OCI-LY7 (cell line): Measurements from ENCODE around the gene SCAP. TPM values are rescaled to one million over a fixed set of nuclear protein-coding genes. Genes with fewer than 3 reads are reported as not detected.

Source experiments
- BruUV-seq: library from RNA; stranded (reverse); fragments of 400-500 nt; replicated peaks from 2 replicates; lab custom pipeline; 2021; lab: Mats Ljungman, UMichigan
- CTCF ChIA-PET: fragments of 300-600 bp; sonication (Branson Sonifier 250); formaldehyde crosslinking; loops from one replicate; lab custom pipeline; 2022; ENCODE audit warnings: antibody characterized with exemption; ENCODE audit not compliant: unreplicated experiment; lab: Charles Lee
- POLR2A ChIA-PET: fragments of 300-600 bp; sonication (Branson Sonifier 250); formaldehyde crosslinking; loops from one replicate; lab custom pipeline; 2022; ENCODE audit warnings: antibody characterized with exemption; lab: Charles Lee
- DNase-seq: peaks from one replicate; pipeline ENCODE4 v3.0.0-alpha.2; 2015; ENCODE audit warnings: low spot score
- H2AFZ ChIP-seq: fragments of 200-600 bp; sonication (generic), shearing (Covaris generic); 2 replicates; pipeline ENCODE4 v1.6.1; 2014; ENCODE audit warnings: mild to moderate bottlenecking, antibody characterized with exemption, low read length, moderate library complexity
- H3K27ac ChIP-seq: fragments of 200-600 bp; sonication (generic); 2 replicates; pipeline ENCODE4 v1.5.1; 2014; ENCODE audit warnings: mixed run types, low read depth, mild to moderate bottlenecking, moderate library complexity, low read length, inconsistent platforms; ENCODE audit not compliant: poor library complexity, severe bottlenecking
- H3K36me3 ChIP-seq: fragments of 200-600 bp; sonication (generic); 2 replicates; pipeline ENCODE4 v1.6.1; 2014; ENCODE audit warnings: mild to moderate bottlenecking, antibody characterized with exemption, low read length, moderate library complexity, mixed read lengths; ENCODE audit not compliant: insufficient read depth
- H3K4me1 ChIP-seq: fragments of 200-600 bp; sonication (generic); 2 replicates; pipeline ENCODE4 v1.5.1; 2014; ENCODE audit warnings: mild to moderate bottlenecking, low read length; ENCODE audit not compliant: insufficient read depth, poor library complexity, severe bottlenecking
- H3K4me2 ChIP-seq: fragments of 200-600 bp; sonication (generic); 2 replicates; pipeline ENCODE4 v1.6.1; 2014; ENCODE audit warnings: mild to moderate bottlenecking, low read length
- H3K4me3 ChIP-seq: fragments of 200-600 bp; sonication (generic); 2 replicates; pipeline ENCODE4 v1.5.1; 2014; ENCODE audit warnings: mild to moderate bottlenecking, low read depth, low read length; ENCODE audit not compliant: poor library complexity, severe bottlenecking
- H3K79me2 ChIP-seq: fragments of 200-600 bp; sonication (generic); 2 replicates; pipeline ENCODE4 v1.6.1; 2016; ENCODE audit warnings: low read depth, mild to moderate bottlenecking, low read length, moderate library complexity, mixed read lengths; ENCODE audit not compliant: insufficient read depth
- H3K9me2 ChIP-seq: fragments of 200-600 bp; sonication (generic); 2 replicates; pipeline ENCODE4 v1.6.1; 2016; ENCODE audit warnings: mild to moderate bottlenecking, low read length, mixed read lengths; ENCODE audit not compliant: insufficient read depth
- H3K9me3 ChIP-seq: fragments of 200-600 bp; sonication (generic); 2 replicates; pipeline ENCODE4 v1.6.1; 2014; ENCODE audit warnings: mild to moderate bottlenecking, mixed run types, low read length, mixed read lengths
- H4K20me1 ChIP-seq: fragments of 200-600 bp; sonication (generic); 2 replicates; pipeline ENCODE4 v1.6.1; 2014; ENCODE audit warnings: mild to moderate bottlenecking, antibody characterized with exemption, low read length, moderate library complexity, mixed read lengths; ENCODE audit not compliant: insufficient read depth
- EZH2phosphoT487 ChIP-seq: fragments of 200-600 bp; sonication (generic); IDR thresholded peaks from 2 replicates; pipeline ENCODE4 v1.6.1; 2018; ENCODE audit warnings: low read depth, borderline replicate concordance, mild to moderate bottlenecking, mixed run types, antibody characterized with exemption, low read length, moderate library complexity, mixed read lengths
- intact Hi-C: fragments of 100-400 bp; cut with micrococcal nuclease; formaldehyde crosslinking; loops from one replicate; pipeline ENCODE4 v1.10.0; 2022; ENCODE audit not compliant: unreplicated experiment
- total RNA-seq, 2 experiments: library from RNA; depleted of rRNA in 1 of 2; stranded (reverse); fragments of >200 nt in 1 of 2; shearing (Covaris generic) in 1 of 2; gene quantifications; 2 replicates each; pipeline ENCODE4 v1.2.3, GENCODE V29; 2014 to 2022
- TF ChIP-seq, protein P1 (sequence below): fragments of 200-600 bp; sonication (generic); conservative IDR thresholded peaks from 2 replicates; pipeline ENCODE4 v1.5.1; 2014; ENCODE audit warnings: mild to moderate bottlenecking, antibody characterized with exemption, low read length, moderate library complexity, mixed read lengths

Gene SCAP
- total RNA-seq, 2 experiments from 2014 or later = 63.7 to 70.5 TPM

DNA sequence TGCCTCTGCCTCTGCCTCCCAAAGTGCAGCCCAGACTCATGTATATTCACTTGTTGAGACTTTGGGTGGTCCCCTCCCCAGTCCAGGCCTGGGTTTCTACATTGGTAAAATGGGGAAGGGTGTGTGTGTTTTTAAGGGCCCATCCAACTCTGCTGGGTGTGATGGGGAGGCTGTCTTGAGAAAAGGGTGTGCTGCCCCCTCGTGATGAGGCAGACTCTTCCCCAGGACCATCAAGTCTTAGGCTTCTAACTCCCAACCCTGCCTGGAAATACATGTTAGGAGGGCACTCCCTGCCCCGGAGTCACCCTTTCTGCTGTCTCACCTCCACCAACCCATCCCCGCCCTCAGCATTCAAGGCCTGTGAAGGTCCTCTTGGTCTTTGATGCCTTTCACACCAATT, 99.3 kb downstream of the SCAP start:
- H4K20me1 ChIP-seq = no peaks in the 10 kb centered on the region
- H3K9me2 ChIP-seq = no peaks in the 10 kb centered on the region
- no peak for TF ChIP-seq EZH2phosphoT487
- TF ChIP-seq, protein P1, sequence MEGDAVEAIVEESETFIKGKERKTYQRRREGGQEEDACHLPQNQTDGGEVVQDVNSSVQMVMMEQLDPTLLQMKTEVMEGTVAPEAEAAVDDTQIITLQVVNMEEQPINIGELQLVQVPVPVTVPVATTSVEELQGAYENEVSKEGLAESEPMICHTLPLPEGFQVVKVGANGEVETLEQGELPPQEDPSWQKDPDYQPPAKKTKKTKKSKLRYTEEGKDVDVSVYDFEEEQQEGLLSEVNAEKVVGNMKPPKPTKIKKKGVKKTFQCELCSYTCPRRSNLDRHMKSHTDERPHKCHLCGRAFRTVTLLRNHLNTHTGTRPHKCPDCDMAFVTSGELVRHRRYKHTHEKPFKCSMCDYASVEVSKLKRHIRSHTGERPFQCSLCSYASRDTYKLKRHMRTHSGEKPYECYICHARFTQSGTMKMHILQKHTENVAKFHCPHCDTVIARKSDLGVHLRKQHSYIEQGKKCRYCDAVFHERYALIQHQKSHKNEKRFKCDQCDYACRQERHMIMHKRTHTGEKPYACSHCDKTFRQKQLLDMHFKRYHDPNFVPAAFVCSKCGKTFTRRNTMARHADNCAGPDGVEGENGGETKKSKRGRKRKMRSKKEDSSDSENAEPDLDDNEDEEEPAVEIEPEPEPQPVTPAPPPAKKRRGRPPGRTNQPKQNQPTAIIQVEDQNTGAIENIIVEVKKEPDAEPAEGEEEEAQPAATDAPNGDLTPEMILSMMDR = peak; percentile 68
- no peaks in the 10 kb centered on the region for H3K36me3 ChIP-seq
- intact Hi-C loops = loop anchor here (10.0 kb wide), 1 partner anchor 672 kb away; the partner anchor contains the start of gene TMIE
- peaks cover 17% of the 10 kb centered on the region; the same call in 1 of the 2 replicates for H3K79me2 ChIP-seq
- no peak overlapping the region for H3K4me3 ChIP-seq
- H3K4me2 ChIP-seq = no peak overlapping the region
- no TSS peak for BruUV-seq
- H3K4me1 ChIP-seq = peaks cover 23% of the 10 kb centered on the region
- POLR2A ChIA-PET = no interaction called here
- DNase-seq = peak; percentile 25
- H3K9me3 ChIP-seq = no peaks in the 10 kb centered on the region
- no peak overlapping the region for H2AFZ ChIP-seq
- CTCF ChIA-PET = no interaction called here
- no peak overlapping the region for H3K27ac ChIP-seq

DNA sequence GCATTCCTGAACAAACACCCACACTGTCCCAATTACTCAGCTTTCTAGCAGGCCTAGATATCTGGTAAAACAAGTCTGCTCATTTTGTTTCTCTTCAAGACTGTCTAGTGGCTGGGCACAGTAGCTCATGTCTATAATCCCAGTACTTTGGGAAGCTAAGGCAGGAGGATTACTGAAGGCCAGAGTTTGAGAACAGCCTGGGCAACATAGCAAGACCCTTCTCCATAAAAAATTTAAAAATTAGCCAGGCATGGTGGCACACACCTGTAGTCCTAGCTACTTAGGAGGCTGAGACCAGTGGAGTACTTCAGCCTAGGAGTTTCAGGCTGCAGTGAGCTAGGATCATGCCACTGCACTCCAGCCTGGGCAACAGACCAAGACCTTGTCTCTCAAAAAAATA, 101.2 kb downstream of the SCAP start:
- Histone ChIP-seq H3K79me2 (peaks cover 9% of the 10 kb centered on the region; the same call in 1 of the 2 replicates), H3K9me3 (no peaks in the 10 kb centered on the region), H4K20me1 (no peaks in the 10 kb centered on the region), H3K4me2 (no peak overlapping the region), H3K4me1 (peaks cover 19% of the 10 kb centered on the region), H3K4me3 (no peak overlapping the region), H3K36me3 (no peaks in the 10 kb centered on the region), H3K27ac (no peak overlapping the region), H2AFZ (no peak overlapping the region), H3K9me2 (no peaks in the 10 kb centered on the region)
- intact Hi-C loops = loop anchor here (10.0 kb wide), 1 partner anchor 670 kb away; the partner anchor contains the start of gene TMIE
- CTCF ChIA-PET = no interaction called here
- TF ChIP-seq EZH2phosphoT487 = no peak
- TF ChIP-seq, protein P1 = no peak
- POLR2A ChIA-PET = interaction anchor here (0.6 kb wide), 1 partner anchor 307 kb away, joined by 4 read pairs; no protein-coding TSS in a partner anchor
- DNase-seq = no peak
- BruUV-seq = no TSS peak
